Stimulated activated CD4-positive, alpha-beta T cell treated with anti-CD3 and anti-CD28 coated beads, Interleukin-15, amount 100 ng/mL, for 24 hours (primary cell): ENCODE measurements around the gene KLK10.
A peak's percentile ranks its signal among the peaks of the same experiment; 100 is the strongest.

Experiments used
- DNase-seq: peaks from one replicate; pipeline ENCODE4 v3.0.0-alpha.2; 2020

The KLK10 gene

DNA sequence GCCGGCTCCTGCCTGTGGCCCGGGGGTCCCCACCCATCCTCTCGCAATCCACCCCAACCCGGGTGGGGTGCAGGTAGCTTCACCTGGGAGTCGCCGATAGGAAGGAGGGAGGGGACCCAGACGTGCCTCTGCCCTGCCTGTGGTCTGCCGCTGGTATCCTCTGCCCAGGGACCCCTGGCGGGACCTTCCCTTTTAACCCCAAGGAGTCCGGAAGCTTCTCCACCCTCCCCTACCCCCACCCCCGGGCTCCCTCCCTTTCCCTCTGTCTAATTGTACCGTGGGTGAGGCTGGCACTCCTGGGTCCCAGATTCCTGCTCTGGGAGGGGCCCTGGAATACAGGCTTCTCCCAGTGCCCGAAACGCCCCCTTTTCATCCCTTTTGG is at the start of gene KLK10:
KLK10 (minus strand) TSS at position 166 of the 382 bp plus-strand sequence. CDS start 579 bp downstream, outside the sequence.
- DNase-seq, result no peak

- no peak for DNase-seq
Observed at GRCh38 chr19:51066393-51067186, 47.1 kb upstream of the KLK10 start.

DNA sequence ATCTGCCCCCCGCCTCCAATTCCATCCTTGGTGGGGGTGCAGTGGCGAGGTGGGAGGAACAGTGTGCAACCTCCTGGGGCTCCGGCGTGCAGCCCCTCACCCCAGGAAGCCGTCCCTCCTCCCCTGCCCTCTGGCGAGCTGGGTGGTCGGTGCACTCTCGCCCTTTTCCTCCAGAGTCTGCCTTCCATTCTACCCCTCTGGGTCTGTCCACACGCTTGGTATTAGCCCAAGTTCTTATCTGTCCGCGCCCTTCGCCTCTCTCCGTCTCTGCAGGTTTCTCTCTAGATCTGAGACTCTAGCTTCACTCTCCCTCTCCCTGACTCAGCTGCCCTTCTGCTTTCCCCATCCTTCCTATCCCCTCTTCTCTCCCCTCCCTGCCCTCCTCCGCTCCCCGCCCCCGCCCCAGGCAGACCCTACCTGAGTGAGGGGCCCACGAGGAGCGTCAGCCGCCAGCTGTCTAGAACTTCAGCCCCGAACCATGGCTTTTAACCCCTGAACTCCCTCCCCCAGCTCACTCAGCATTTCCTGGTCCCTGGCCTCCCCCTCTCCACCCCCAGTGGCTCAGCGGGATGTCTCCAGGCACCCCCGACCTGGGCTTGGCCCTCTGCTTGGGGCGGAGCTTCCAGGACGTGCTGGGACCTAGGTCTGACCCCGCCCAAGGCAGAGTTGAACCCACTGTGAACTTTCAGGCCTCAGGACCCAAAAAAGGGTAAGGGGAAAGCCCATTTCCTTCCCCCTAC is 45.9 kb upstream of the KLK10 start:
- DNase-seq, result no peak

GRCh38 chr19:51064534-51065220 is 45.2 kb upstream of the KLK10 start, which contains the start of gene KLK13:
Gene KLK13 (minus strand): TSS chr19:51065092. CDS start chr19:51065067, 25 bp downstream.
- DNase-seq, result peak; percentile 7

DNA sequence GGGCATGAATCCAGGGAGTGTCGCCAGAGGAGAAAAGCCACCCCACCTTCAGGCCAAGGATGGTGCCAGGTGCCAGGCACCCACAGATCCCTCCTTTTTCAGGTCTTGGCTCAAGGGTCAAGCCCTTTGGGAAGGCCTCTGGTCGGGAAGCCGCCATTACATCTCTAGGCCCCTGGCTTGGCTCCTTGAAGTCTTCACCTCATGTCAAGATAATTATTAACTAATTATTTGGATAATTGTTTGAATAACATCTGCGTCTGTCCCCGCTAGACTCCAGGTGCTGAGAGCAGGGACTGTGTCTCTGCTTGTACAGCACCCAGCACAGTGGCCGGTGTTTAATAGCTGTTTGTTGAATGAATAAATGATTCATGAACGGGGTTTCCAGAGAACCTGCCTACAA is 44.2 kb upstream of the KLK10 start:
- DNase-seq, result no peak

DNA sequence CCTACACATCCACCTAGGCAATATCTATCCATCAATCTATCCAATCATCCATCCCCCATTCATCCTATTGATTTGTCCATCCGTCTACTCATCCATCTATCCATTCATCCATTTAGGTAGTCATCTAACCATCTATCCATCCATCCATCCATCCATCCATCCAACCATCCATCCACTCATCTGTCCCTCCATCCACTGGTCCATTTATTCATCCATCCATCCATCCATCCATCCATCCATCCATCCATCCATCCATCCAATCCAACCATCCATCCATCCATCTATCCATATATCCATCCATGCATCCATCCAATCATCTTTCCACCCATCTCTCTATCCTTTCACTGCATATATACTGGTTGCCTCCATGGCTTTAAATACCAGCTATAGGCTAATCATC is 41.5 kb upstream of the KLK10 start:
- DNase-seq, result no peak

GRCh38 chr19:51060336-51060735 is 40.8 kb upstream of the KLK10 start:
- no peak for DNase-seq

DNA sequence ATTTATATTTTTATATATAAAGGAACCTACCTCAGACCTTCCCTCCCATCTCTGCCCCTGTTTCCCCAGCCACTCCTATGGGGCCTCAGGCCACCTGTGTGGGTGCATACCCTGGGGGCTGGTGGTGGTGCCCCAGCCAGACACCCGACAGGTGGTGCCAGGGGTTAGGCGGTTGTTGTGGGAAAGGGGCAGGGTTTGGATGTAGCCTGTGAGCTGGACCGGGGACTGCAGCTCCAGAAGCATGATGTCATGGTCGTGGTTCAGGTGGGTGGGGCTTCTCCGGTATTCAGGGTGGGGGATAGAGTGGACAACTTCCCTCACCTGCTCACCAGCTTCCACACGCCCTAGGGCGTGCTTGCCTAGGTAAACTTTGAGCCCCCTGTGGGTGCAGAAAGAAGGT is 40.2 kb upstream of the KLK10 start:
- DNase-seq, result no peak

DNA sequence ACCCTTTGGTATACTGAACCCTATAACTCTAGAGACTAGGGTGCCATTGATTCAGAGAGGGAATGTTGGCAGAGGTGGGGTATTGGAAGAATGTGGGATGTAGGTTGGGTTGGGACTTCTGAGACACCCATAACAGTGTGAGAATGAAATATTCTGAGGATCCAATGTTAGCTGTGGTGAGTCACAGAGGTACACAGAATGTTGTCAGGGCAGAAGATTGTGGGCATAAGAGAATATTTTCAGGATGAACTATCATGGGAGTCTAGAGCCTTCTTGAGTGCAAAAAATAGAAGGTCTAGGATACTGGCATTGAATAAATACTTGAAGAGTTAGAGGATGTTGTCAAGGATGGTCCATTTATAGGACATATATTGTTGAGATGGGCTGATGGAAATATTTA is 36.4 kb upstream of the KLK10 start:
- no peak for DNase-seq

GRCh38 chr19:51047031-51047335 is 27.5 kb upstream of the KLK10 start:
- no peak for DNase-seq

DNA sequence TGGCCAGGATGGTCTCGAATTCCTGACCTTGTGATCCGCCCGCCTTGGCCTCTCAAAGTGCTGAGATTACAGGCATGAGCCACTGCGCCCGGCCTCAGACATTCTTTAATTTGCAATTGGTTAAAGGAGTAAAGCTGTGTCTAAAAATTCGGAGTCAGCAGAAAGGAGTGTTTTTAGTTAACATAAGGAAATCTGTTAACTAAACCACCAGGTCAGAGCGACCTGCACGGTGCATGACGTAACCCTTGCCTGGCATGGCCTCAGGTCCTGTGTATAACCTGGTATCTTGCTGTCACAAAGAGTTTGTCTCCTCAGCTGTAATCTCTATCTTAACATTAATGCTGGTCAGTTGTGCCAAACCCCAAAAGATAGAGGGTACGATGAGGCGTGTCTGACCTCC is 24.8 kb upstream of the KLK10 start:
- no peak for DNase-seq

GRCh38 chr19:51043497-51043896 is 24.0 kb upstream of the KLK10 start:
- no peak for DNase-seq

- no peak for DNase-seq
Observed at GRCh38 chr19:51040151-51040550, 20.6 kb upstream of the KLK10 start.

GRCh38 chr19:51036519-51036918 is 17.0 kb upstream of the KLK10 start:
- no peak for DNase-seq

DNA sequence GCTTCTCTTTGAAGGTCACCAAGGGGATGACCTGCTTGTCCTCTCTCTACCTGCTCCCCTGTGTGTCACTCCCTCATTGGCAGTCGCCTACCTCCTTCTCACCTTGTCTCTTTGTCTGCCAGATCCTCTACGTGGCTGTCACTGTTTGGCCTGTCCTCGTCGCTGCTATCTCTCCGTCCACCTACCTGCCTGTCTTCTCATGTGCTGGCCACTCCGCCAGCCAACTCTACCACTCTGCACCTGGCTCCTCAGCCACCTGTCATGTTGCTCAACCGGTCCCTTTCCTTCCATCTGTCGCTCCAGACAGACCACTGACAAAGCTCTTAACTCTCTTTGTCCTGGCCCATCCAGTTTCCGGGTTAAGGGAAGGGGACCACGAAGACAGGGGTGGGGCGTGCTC is 15.2 kb upstream of the KLK10 start, which contains the start of gene KLK12:
KLK12 (minus strand) TSS at position 299 of the 400 bp plus-strand sequence. CDS start 381 bp downstream, outside the sequence.
- no peak for DNase-seq

- DNase-seq, result no peak
Observed at GRCh38 chr19:51031880-51032225, 12.3 kb upstream of the KLK10 start.

- DNase-seq, result no peak
Observed at GRCh38 chr19:51031220-51031879, 11.8 kb upstream of the KLK10 start.

DNA sequence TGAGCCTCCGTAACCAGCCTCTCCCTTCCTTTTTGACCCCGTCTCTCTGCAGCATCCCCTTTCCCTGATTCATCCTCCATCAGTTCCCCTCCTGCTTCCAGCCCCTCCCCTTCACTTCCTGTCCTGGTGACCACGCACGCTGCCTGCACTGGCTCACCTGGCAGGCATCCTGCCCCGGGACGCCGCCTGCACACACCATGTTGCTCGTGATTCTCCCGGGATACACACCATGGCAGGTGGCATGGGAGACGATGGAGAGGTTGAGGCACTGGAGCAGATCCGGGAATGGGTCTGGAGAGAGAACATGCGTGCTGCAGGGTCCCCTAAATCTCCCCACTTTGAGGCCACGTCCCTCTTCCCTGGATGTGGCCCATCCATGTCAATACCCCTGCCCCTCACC is 11.1 kb upstream of the KLK10 start:
- DNase-seq, result no peak

- no peak for DNase-seq
Observed at GRCh38 chr19:51029718-51030117, 10.2 kb upstream of the KLK10 start.

DNA sequence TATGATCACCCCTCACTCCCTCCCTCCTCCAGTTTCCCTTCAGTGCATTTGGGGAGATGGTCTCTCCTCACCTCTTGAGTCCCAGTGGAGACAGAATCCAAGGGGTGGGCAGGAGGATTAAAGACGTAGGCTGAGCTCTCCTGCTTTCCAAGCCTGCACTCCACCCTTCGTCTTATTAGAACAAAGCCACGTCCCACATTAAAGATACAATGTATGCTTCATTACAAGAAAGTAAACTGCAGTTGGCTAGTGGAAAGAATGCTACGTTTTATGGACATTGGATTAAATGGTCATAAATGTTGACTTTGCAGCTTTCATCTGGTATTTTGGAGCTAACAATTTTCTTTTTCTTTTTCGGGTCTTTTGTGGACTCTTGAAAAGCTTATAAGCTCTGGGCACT is 8.4 kb upstream of the KLK10 start:
- no peak for DNase-seq

- no peak for DNase-seq
Observed at GRCh38 chr19:51027126-51027806, 7.8 kb upstream of the KLK10 start.

DNA sequence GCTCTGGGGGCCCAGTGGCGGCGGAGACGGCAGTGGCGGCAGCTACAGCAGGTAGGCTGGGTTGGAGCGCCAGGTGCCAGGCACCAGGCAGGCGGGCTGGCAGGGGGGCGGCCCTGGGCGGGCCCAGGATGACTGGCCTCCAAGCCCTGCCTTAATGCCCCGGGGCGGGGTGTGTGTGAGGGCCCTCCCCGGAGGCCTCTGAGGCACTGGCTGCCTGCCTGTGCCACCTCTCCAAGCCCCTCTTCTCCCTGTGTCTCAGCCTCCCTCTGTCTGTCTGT is 7.0 kb upstream of the KLK10 start, which contains the start of gene KLK11:
KLK11 (minus strand) TSS at position 63 of the 278 bp plus-strand sequence. CDS start 985 bp downstream, outside the sequence.
- no peak for DNase-seq
